ENCODE measurements around the gene ADPRHL1. TPM values are rescaled to one million over a fixed set of nuclear protein-coding genes. Genes with fewer than 3 reads are reported as not detected.
A peak's percentile ranks its signal among the peaks of the same experiment; 100 is the strongest.
"Not testable (repeated sequence)": the region's sequence is repeated elsewhere in the genome, so short reads cannot be mapped to it uniquely, and the experiment has no call there.

Gene ADPRHL1
- polyA plus RNA-seq, 1 donor (not counting 4 experiments of a cell fraction or from before 2014, with no cell fraction given), result 1.2 TPM

DNA sequence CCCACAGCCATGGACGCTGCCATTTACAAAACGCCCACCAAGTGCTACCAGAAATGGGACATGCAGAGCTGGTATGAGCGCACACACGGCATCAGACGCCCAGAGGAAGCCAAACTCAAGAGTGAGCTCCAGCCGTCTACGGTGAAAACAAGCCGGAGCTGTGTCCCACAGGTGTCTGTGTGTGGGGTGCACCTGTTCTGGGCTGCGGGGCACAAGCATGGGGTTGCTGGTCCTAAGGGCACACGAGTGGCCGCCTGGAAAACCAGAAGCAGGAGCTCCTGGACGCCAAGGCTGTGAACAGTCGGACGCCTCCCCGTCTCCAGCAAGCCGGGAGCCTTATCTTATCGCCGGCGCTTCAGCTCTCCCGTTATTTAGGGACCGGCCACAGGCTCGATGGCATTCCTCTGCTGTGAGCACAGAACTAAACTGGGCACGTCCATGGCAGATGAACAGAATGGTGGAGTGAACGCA lies 1.3 kb downstream of the ADPRHL1 start:
- dilution Hi-C loops (cut with MboI; ENCODE audit: extremely low pct_ligation_motif_present, low sequenced_read_pairs), result no loop called here
- Histone ChIP-seq H3K4me2 (ENCODE audit: control insufficient read depth, extremely low read depth, insufficient read depth, low read depth, low read length) (no peak overlapping the region), H3K9me3 (ENCODE audit: control insufficient read depth, low read depth, low read length) (no peaks in the 10 kb centered on the region), H3K79me2 (ENCODE audit: control insufficient read depth, insufficient read depth, low read length) (no peaks in the 10 kb centered on the region), H3K4me1 (ENCODE audit: control insufficient read depth, extremely low read depth, insufficient read depth, low read length) (peaks cover 11% of the 10 kb centered on the region), H2AFZ (ENCODE audit: control insufficient read depth, low read length) (no peak overlapping the region), H4K20me1 (ENCODE audit: control insufficient read depth, extremely low read depth, insufficient read depth, low read length) (no peaks in the 10 kb centered on the region), H3K27me3 (ENCODE audit: control insufficient read depth, extremely low read depth, insufficient read depth, low read length) (no peaks in the 10 kb centered on the region), H3K27ac (ENCODE audit: control insufficient read depth, insufficient read depth, low read length) (no peak overlapping the region), H3K36me3 (ENCODE audit: control insufficient read depth in 2 of 2, extremely low read depth in 1 of 2, insufficient read depth in 2 of 2, low read length in 2 of 2) (peaks cover 8 to 12% of the 10 kb centered on the region in 2 experiments), H3K4me3 (ENCODE audit: control insufficient read depth in 2 of 3, extremely low read depth in 1 of 3, insufficient read depth in 2 of 3, low read depth in 1 of 3, low read length in 3 of 3) (no peak overlapping the region), H3K9me1 (ENCODE audit: control insufficient read depth, extremely low read depth, insufficient read depth, low read length) (no peaks in the 10 kb centered on the region), H3K9ac (ENCODE audit: control insufficient read depth, extremely low read depth, insufficient read depth, low read length) (no peak overlapping the region)
- DNase-seq (ENCODE audit: low read depth, low spot score) (no peak), FAIRE-seq (no peak)
- TF ChIP-seq EZH2 (IDR thresholded peaks at IDR 0.05; ENCODE audit: low read length), result no peak
- TF ChIP-seq, protein P1, sequence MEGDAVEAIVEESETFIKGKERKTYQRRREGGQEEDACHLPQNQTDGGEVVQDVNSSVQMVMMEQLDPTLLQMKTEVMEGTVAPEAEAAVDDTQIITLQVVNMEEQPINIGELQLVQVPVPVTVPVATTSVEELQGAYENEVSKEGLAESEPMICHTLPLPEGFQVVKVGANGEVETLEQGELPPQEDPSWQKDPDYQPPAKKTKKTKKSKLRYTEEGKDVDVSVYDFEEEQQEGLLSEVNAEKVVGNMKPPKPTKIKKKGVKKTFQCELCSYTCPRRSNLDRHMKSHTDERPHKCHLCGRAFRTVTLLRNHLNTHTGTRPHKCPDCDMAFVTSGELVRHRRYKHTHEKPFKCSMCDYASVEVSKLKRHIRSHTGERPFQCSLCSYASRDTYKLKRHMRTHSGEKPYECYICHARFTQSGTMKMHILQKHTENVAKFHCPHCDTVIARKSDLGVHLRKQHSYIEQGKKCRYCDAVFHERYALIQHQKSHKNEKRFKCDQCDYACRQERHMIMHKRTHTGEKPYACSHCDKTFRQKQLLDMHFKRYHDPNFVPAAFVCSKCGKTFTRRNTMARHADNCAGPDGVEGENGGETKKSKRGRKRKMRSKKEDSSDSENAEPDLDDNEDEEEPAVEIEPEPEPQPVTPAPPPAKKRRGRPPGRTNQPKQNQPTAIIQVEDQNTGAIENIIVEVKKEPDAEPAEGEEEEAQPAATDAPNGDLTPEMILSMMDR (optimal IDR thresholded peaks at IDR 0.05 in 1 of 3, IDR thresholded peaks at IDR 0.05 in 1 of 3, conservative IDR thresholded peaks at IDR 0.05 in 1 of 3; ENCODE audit: extremely low read depth in 1 of 3, insufficient read depth in 2 of 3, low read length in 3 of 3), result no peak

DNA sequence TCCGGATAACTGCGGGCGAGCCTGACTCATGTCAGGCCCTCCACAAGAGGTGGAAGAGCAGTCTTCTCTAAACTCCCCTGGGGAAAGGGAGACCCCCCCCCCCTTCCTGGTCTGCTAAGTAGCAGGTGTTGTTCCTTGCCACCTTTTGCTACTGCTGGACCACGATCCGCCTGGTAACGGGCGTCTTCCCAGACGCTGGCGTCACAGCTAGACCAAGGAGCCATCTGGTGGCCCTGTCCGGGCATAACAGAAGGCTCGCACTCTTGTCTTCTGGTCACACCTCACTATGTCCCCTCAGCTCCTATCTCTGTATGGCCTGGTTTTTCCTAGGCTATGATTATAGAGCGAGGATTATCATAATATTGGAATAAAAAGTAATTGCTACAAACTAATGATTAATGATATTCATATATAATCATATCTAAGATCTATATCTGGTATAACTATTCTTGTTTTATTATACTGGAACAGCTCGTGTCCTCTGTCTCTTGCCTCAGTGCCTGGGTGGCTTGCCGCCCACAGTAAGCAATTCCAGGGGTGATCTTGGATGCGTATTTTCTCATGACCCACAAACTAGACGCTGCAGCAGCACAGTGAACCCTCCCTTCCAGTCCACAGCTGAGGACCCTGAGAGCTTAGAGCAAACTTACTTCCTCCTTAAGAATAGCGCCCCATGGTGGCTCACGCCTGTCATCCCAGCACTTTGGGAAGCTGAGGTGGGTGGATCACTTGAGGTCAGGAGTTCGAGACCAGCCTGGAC lies 2.2 kb downstream of the ADPRHL1 start:
- H3K4me1 ChIP-seq (ENCODE audit: control insufficient read depth, extremely low read depth, insufficient read depth, low read length), result peaks cover 11% of the 10 kb centered on the region
- H3K36me3 ChIP-seq (ENCODE audit: control insufficient read depth in 2 of 2, extremely low read depth in 1 of 2, insufficient read depth in 2 of 2, low read length in 2 of 2); DNase-seq (ENCODE audit: low read depth, low spot score); H3K9ac ChIP-seq (ENCODE audit: control insufficient read depth, extremely low read depth, insufficient read depth, low read length); H3K27ac ChIP-seq (ENCODE audit: control insufficient read depth, insufficient read depth, low read length); H3K4me2 ChIP-seq (ENCODE audit: control insufficient read depth, extremely low read depth, insufficient read depth, low read depth, low read length); FAIRE-seq; H3K9me1 ChIP-seq (ENCODE audit: control insufficient read depth, extremely low read depth, insufficient read depth, low read length); H3K4me3 ChIP-seq (ENCODE audit: control insufficient read depth in 2 of 3, extremely low read depth in 1 of 3, insufficient read depth in 2 of 3, low read depth in 1 of 3, low read length in 3 of 3); H3K9me3 ChIP-seq (ENCODE audit: control insufficient read depth, low read depth, low read length); H3K79me2 ChIP-seq (ENCODE audit: control insufficient read depth, insufficient read depth, low read length); H3K27me3 ChIP-seq (ENCODE audit: control insufficient read depth, extremely low read depth, insufficient read depth, low read length); dilution Hi-C loops (cut with MboI; ENCODE audit: extremely low pct_ligation_motif_present, low sequenced_read_pairs); H4K20me1 ChIP-seq (ENCODE audit: control insufficient read depth, extremely low read depth, insufficient read depth, low read length); H2AFZ ChIP-seq (ENCODE audit: control insufficient read depth, low read length): not testable (repeated sequence)
- TF ChIP-seq, protein P1 (optimal IDR thresholded peaks at IDR 0.05 in 1 of 3, IDR thresholded peaks at IDR 0.05 in 1 of 3, conservative IDR thresholded peaks at IDR 0.05 in 1 of 3; ENCODE audit: extremely low read depth in 1 of 3, insufficient read depth in 2 of 3, low read length in 3 of 3), result peak in 1 of 3 experiments; percentile 16

DNA sequence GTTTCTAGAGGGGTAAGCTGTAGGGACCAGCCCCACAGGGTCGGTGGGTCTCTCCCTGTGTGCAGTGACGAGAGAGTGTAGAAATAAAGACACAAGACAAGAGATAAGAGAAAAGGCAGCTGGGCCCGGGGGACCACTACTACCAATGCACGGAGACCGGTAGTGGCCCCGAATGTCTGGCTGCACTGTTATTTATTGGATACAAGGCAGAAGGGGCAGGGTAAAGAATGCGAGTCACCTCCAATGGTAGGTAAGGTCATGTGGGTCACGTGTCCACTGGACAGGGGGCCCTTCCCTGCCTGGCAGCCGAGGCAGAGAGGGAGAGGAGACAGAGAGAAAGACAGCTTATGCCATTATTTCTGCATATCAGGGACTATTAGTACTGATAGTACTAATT lies 2.9 kb downstream of the ADPRHL1 start:
- H2AFZ ChIP-seq (ENCODE audit: control insufficient read depth, low read length); H3K27me3 ChIP-seq (ENCODE audit: control insufficient read depth, extremely low read depth, insufficient read depth, low read length); H3K9me1 ChIP-seq (ENCODE audit: control insufficient read depth, extremely low read depth, insufficient read depth, low read length); H4K20me1 ChIP-seq (ENCODE audit: control insufficient read depth, extremely low read depth, insufficient read depth, low read length); DNase-seq (ENCODE audit: low read depth, low spot score); H3K79me2 ChIP-seq (ENCODE audit: control insufficient read depth, insufficient read depth, low read length); dilution Hi-C loops (cut with MboI; ENCODE audit: extremely low pct_ligation_motif_present, low sequenced_read_pairs); H3K36me3 ChIP-seq (ENCODE audit: control insufficient read depth in 2 of 2, extremely low read depth in 1 of 2, insufficient read depth in 2 of 2, low read length in 2 of 2); H3K27ac ChIP-seq (ENCODE audit: control insufficient read depth, insufficient read depth, low read length); FAIRE-seq; H3K9me3 ChIP-seq (ENCODE audit: control insufficient read depth, low read depth, low read length): not testable (repeated sequence)
- Histone ChIP-seq H3K4me3 (ENCODE audit: control insufficient read depth in 2 of 3, extremely low read depth in 1 of 3, insufficient read depth in 2 of 3, low read depth in 1 of 3, low read length in 3 of 3) (peak overlapping the region in 1 of 3 experiments; percentile 84), H3K4me1 (ENCODE audit: control insufficient read depth, extremely low read depth, insufficient read depth, low read length) (peaks cover 11% of the 10 kb centered on the region), H3K4me2 (ENCODE audit: control insufficient read depth, extremely low read depth, insufficient read depth, low read depth, low read length) (peak overlapping the region; percentile 100), H3K9ac (ENCODE audit: control insufficient read depth, extremely low read depth, insufficient read depth, low read length) (peak overlapping the region; percentile 83)

Measured in keratinocyte (primary cell).